ENCODE measurements around the gene DDX31. TPM values are rescaled to one million over a fixed set of nuclear protein-coding genes. Genes with fewer than 3 reads are reported as not detected.
A peak's percentile ranks its signal among the peaks of the same experiment; 100 is the strongest.

Gene DDX31
- total and polyA plus RNA-seq, 9 of the 15 experiments (the other 6 are each of a cell fraction or from before 2014, with no cell fraction given) = 11.9 to 24.6 (median 22.2) TPM

DNA sequence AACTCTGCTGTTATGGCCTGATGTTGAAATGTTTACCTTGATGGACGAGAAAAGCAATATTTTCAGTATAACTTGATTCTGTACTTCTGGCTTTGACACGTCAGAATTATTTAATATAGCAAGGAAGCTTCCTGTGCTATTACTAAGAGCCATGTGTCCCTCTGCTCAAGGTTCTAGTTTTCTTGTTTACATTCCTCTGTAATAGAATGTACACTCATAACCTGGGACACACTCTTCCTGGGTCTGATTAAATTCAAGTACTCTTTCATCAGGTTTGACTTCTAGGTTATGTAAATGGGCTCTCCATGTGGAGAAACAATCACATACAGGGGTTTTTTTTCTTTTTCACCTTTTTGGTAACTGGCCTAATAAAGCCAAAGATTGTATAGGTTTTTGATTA is 33.6 kb upstream of the DDX31 start (continued):
- TF ChIP-seq RBM25 (IDR thresholded peaks at IDR 0.05; ENCODE audit: low read depth, low read length, severe bottlenecking) (no peak), DMBX1 (CRISPR knock-in tag; IDR thresholded peaks at IDR 0.05; ENCODE audit: borderline replicate concordance) (no peak), ZNF785 (CRISPR knock-in tag; IDR thresholded peaks at IDR 0.05) (no peak), SP2 (IDR thresholded peaks at IDR 0.05; ENCODE audit: extremely low read depth, low read depth, low read length, poor library complexity, severe bottlenecking) (no peak)

DNA sequence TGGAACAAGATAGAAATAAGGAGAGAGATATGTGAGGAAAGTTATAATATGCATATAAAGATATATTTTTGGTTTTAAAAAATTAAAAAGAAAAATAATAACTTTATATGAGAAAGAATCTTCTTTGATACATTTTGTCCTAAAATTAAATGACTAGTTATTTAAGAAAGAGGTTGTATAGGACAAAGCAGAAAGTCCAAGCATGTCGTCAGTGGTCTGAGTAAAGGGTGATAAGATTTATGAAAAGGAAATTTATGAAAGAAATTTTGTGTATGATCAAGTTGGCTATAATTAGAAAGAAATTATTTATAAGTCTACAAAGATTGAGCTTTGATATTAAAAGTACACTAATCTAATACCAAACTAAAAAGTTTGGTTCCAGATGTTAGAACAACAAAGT is 32.5 kb upstream of the DDX31 start:
- Histone ChIP-seq H4K20me1 (replicated peaks; ENCODE audit: control insufficient read depth, insufficient read depth, low read length) (no peaks in the 10 kb centered on the region), H3K79me2 (ENCODE audit: control insufficient read depth, insufficient read depth, low read length) (no peaks in the 10 kb centered on the region), H3K36me3 (ENCODE audit: control insufficient read depth, insufficient read depth, low read length) (no peaks in the 10 kb centered on the region), H3K4me1 (replicated peaks in 1 of 2; ENCODE audit: control insufficient read depth in 2 of 2, insufficient read depth in 2 of 2, low read length in 2 of 2) (no peaks in the 10 kb centered on the region), H2AFZ (ENCODE audit: low read depth, low read length) (no peak overlapping the region), H3K9me1 (ENCODE audit: control insufficient read depth, insufficient read depth, low read length) (no peaks in the 10 kb centered on the region), H3K4me2 (ENCODE audit: insufficient read depth, low read length) (no peak overlapping the region), H3K9me3 (replicated peaks; ENCODE audit: control insufficient read depth, insufficient read depth, low read depth, low read length) (peaks cover 4% of the 10 kb centered on the region; the same call in 1 of the 2 replicates), H3K27me3 (ENCODE audit: control insufficient read depth in 2 of 2, insufficient read depth in 2 of 2, low read length in 2 of 2) (peaks cover 8 to 16% of the 10 kb centered on the region in 2 experiments; a peak in 4 of 5 replicates), H3K4me3 (no peak overlapping the region), H3K9ac (ENCODE audit: insufficient read depth in 1 of 2, low read depth in 2 of 2, low read length in 2 of 2) (no peak overlapping the region), H3K27ac (ENCODE audit: extremely low read depth, low read depth, low read length) (no peak overlapping the region)
- peak; percentile 83 for TF ChIP-seq ZFP36 (IDR thresholded peaks at IDR 0.05; ENCODE audit: low read depth, low read length, partially characterized antibody)
- TF ChIP-seq, protein P1, sequence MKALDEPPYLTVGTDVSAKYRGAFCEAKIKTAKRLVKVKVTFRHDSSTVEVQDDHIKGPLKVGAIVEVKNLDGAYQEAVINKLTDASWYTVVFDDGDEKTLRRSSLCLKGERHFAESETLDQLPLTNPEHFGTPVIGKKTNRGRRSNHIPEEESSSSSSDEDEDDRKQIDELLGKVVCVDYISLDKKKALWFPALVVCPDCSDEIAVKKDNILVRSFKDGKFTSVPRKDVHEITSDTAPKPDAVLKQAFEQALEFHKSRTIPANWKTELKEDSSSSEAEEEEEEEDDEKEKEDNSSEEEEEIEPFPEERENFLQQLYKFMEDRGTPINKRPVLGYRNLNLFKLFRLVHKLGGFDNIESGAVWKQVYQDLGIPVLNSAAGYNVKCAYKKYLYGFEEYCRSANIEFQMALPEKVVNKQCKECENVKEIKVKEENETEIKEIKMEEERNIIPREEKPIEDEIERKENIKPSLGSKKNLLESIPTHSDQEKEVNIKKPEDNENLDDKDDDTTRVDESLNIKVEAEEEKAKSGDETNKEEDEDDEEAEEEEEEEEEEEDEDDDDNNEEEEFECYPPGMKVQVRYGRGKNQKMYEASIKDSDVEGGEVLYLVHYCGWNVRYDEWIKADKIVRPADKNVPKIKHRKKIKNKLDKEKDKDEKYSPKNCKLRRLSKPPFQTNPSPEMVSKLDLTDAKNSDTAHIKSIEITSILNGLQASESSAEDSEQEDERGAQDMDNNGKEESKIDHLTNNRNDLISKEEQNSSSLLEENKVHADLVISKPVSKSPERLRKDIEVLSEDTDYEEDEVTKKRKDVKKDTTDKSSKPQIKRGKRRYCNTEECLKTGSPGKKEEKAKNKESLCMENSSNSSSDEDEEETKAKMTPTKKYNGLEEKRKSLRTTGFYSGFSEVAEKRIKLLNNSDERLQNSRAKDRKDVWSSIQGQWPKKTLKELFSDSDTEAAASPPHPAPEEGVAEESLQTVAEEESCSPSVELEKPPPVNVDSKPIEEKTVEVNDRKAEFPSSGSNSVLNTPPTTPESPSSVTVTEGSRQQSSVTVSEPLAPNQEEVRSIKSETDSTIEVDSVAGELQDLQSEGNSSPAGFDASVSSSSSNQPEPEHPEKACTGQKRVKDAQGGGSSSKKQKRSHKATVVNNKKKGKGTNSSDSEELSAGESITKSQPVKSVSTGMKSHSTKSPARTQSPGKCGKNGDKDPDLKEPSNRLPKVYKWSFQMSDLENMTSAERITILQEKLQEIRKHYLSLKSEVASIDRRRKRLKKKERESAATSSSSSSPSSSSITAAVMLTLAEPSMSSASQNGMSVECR (CRISPR knock-in tag; IDR thresholded peaks at IDR 0.05) = no peak
- ChIA-PET POLR2A (no interaction called here), CTCF (ENCODE audit: low intra/inter-chr PET ratio) (no interaction called here)
- DNase-seq (ENCODE audit: extremely low read depth in 1 of 4, low spot score in 3 of 4) (peak in 1 of 4 experiments; percentile 9), FAIRE-seq (no peak), ATAC-seq (no peak)
- in situ Hi-C loops (cut with MboI) (no loop called here), intact Hi-C loops (cut with micrococcal nuclease) (no loop called here)
- 4% methylated on average over 1 of the region's 1 CpG for WGBS (ENCODE audit: insufficient coverage, low coverage, missing lambda C conversion rate)
- no TSS peak for BruUV-seq (replicated peaks)
